Measurements from ENCODE around the gene NMNAT2.
"Not testable (repeated sequence)": the region's sequence is repeated elsewhere in the genome, so short reads cannot be mapped to it uniquely, and the experiment has no call there.

Gene NMNAT2

DNA sequence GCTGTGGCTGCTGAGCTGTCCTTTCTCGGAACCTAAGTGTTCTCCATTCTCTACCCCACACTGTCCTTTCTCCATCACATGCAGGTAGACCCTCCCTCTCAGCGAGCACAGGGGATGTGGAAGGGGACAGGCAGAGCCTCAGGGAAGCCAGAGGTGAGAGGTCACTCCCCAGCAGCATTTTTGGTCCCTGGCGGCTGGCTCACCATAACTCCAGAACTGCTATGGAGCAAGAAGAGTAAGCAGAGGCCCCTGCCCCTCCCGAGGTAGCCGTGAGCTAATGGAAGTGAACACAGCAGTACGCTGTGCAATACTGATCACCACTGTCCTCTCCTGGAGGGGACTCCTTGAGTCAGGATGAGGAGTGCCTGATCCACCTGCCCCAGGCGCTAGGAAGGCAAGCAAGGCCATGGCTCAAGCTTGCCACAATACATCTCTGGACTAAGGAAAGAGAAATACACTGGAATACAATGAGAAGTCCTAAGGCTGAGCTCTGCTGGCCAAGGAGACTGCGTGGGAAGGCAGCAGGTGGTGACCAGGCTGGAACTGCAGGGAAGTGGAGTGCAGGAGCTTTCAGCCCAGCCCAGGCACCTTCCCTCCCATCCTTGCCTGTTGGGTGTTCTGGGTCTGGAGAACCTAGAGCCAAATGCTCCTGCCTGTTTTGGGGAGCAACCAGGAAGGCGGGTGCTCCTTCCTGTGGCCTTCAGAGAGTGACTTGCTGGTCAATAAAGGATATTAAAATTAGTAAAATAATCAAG, 135.9 kb downstream of the NMNAT2 start:
- no peak for DNase-seq

DNA sequence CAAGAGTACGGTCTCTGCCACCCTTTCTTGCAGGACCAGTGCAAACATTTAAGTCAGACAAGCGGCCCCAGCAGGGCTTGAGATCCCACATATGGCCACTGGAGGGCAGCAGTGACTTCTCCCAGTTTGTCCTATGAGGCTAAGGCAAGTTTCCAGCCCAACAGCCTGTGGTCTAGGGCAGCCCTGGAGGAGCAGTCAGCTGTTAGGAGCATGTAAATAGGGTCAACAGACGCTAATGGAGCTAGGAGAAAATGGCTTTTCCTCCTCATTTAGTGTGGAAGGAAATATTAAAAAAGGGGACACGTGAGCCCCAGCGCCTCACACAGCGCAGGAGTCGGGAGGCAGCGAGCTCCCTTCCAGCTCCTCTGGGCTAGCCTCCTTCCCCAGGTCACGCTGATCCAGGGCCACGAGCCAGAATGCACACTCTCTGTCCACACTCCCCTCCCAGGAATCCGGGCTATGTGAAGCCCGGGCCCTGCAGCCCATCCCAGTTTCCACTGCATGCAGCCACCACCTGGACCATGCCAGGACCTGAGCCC, 136.6 kb downstream of the NMNAT2 start:
- DNase-seq = peak; percentile 78

- DNase-seq = peak; percentile 55
Observed at GRCh38 chr1:183281039-183281438, 137.1 kb downstream of the NMNAT2 start.

DNA sequence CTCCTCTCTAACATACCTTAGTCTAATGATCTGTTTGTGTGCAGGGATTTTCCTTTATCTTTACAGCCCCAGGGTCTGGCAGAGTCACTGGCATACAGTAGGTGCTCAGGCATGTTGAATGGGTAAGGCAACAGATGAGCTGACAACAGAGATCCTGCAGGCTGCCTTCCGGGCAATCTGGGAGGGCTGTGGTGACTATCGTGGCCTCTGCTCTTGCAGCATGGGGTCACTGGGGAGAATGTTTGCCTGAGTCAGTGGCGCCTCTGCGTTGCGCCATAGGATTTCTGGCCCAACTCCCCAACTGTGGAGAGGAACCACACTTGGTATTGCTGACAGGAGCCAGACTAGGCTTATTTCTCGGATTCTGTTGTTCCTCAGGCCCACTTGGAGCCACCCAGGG, 138.3 kb downstream of the NMNAT2 start:
- peak; percentile 91 for DNase-seq

- DNase-seq = peak; percentile 31
Observed at GRCh38 chr1:183278739-183279591, 139.2 kb downstream of the NMNAT2 start.

- no peak for DNase-seq
Observed at GRCh38 chr1:183277821-183278738, 140.1 kb downstream of the NMNAT2 start.

GRCh38 chr1:183276386-183277080, 141.6 kb downstream of the NMNAT2 start:
- no peak for DNase-seq

GRCh38 chr1:183275322-183275721, 142.9 kb downstream of the NMNAT2 start:
- DNase-seq = no peak

GRCh38 chr1:183274836-183275235, 143.3 kb downstream of the NMNAT2 start:
- DNase-seq = no peak

DNA sequence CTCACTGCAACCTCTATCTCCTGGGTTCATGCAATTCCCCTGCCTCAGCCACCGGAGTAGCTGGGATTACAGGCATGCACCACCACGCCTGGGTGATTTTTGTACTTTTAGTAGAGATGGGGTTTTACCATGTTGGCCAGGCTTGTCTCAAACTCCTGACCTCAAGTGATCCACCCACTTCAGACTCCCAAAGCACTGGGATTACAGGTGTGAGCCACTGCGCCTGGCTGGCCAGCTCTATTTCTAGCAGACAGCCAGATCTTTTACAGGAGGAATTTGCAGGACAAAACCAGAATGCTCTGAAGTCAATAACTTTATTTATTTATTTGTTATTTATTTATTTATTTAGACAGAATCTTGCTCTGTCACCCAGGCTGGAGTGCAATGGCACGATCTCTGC, 144.2 kb downstream of the NMNAT2 start:
- DNase-seq = not testable (repeated sequence)

- no peak for DNase-seq
Observed at GRCh38 chr1:183273300-183273699, 144.9 kb downstream of the NMNAT2 start.

- DNase-seq = no peak
Observed at GRCh38 chr1:183272390-183272848, 145.8 kb downstream of the NMNAT2 start.

DNA sequence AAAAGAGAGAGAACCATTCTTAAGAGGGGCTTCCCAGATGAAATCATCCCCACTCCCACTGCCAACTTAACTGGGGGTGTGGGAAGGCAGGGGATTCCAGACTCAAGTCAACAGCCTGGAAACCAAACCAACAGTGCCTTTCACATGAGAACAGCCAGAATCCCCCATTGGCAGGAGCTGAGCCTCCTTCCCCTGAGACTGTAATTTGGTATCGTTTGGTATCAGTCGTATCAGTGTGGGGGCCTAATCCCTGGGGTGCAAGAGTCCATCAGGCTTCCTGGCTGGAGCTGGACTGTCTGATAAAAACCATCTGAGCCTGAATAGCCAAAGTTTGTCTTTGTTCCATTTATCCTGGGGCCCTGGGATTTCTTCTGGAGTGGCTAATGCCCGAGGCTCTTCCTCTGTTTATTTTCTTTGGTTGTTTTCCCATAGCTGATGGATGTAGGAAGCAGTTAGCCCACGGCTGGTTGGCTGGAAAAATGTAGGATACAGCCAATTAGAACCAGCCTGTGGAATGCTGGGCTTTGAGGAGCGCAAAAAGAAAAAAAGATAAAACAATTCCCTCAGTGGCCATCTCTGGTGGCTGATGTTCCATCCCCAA, 147.5 kb downstream of the NMNAT2 start:
- no peak for DNase-seq

DNA sequence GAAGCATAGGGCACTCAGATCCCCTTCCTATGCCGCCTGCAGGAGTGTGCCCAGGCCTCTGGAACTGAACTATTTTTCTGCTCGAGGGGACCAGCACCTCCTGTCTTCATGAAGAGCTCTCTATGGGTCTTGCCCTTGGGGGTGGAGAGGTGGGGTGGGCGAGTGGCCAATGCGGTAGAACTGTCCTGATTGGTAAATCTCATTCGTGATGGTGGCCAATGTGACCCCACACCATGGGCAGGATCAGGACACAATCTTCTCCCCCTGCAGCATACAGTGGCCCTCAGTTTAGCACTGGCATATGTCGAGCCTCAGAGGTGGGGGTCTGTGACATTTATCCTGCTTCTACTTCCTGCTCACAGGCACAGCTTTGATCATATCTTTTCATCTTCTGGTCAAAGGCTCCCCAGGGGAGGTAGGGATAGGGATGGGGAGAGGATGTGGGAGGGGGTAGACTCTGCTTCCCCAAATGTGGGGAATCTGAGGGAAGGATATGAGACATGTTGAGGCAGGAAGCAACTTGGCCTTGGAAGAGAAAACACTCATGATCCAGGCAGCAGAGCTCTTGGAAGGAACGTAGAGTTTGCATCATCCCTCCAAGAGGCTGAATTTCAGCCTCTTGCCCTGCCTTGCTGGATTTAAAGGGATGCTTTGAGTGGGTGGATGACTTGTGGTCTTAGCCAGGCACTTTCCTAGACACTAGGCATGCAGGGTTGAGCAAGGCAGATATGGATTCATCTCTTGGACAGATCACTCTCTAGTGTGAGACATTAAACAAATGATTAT, 150.3 kb downstream of the NMNAT2 start:
- peak; percentile 8 for DNase-seq

DNA sequence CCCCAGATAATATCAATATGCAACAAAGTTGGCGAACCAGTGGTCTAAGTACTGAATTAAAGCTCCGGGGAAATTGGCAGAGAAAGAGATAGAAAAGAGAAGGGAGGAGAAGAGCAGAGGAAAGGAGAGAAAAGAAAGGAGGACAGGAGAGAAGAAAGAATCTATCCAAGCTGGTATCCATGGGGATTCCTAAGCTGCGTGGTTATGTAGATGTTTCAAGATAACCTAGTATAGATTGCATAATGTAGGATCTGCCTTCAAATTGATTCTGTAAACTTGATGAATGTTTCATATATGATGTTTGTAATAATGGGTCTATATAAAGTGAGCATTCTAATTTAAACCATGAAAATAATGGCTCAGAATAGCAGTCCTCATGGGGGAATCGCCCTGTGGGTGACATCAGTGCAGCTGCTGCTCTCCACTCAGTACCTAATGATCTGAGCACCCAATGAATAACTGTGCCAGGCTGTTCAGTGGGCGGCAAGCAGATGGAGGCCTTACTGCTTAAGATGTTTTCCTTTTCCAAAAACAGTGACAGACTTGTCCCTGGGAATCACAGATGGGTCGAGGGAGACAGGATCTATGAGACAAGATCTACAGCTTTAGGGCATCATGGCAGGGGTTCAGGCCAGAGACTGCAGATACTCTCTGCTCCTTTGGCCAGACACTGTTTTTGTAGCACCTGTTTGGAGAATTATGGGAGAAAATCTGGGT, 154.1 kb downstream of the NMNAT2 start:
- DNase-seq = no peak

DNA sequence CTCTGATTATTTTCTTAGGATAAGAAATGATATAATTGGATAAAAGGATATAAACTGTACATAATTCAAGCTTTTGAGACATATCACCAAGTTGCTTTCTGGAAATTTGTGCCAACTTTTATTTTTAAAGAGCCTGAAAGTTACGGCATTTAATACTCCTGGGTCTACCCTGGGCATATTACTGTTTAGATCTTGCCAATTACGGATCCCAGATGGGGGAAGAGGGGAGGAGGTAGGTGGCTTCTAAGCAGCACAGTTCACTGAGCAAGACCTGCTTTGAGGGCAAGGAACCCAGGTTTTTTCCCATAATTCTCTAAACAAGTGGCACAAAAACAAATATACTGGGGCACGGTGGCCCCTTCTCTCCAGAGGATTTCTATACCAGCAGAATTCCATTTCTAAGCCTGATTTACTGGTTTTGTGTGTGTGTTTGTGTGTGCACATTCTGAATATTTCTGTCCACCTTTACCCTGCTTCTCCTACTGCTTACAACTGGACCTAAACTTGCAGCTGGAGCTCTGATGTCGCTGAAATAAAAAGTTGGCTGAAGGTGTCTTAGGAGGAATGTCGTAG, 155.5 kb downstream of the NMNAT2 start:
- no peak for DNase-seq

DNA sequence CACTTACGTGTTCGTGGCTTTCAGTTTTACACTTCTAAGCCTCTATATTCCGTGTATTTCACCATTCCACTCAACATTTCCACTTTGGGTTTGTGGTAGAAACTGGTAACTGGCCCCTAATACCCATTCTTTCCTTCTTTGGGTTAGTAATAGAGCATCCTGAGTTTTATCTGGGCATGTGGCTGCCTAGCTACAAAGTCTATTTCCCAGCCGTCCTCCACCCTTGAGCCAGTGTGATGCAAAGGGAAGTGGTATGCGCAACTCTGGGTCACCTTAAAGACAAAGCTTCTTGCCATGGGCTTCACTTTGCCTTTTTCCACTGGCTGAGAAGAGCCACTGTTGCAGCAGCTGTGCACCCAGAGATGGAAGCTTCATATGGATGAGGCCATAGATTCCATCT, 158.3 kb downstream of the NMNAT2 start:
- DNase-seq = no peak

GRCh38 chr1:183255073-183255472, 163.1 kb downstream of the NMNAT2 start:
- DNase-seq = no peak

DNA sequence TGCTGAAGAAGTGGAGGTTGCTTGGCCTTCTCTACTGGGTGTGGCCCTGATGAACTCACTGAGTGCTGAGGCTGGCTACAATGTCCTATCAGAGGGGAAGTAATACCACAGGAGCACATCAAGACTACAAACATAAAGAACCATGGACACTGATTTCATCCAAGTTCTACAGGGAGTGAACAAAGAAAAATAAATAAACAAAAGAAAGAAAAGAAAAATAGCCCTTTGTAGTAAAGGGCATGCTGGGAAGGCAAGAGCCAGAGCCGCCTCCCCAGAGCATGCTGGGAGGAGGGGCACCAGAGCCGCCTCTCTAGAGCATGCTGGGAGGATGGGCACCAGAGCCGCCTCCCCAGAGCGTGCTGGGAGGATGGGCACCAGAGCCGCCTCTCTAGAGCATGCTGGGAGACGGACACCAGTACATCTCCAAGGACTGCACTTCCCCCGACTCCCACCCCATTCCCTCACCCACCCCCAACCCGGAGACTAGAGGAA, 166.2 kb downstream of the NMNAT2 start:
- no peak for DNase-seq
